ENCODE data around the gene TSPAN15.

DNA sequence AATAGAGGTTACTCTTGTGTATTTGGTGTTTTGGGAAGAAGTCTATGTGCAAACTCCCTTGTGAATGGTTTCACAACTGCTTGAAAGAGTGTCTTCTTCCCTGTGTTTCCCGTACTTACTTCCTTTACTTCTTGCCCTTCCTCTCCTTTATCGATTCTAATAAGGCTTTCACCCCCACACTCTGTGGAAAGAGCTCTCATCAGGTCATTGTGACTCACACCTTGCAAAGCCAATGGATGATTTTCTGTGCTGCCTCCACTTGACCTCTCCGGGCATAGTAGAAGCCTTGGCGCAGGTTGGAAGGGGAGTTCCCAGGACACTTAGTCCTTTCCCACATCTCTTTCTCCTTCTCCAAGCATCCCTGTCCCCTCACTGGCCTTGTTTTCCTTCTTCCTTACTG lies 6.2 kb upstream of the TSPAN15 start:
- TF ChIP-seq CTCF (IDR thresholded peaks at IDR 0.05; ENCODE audit: low read depth, low read length, poor library complexity, severe bottlenecking) (no peak), EZH2phosphoT487 (IDR thresholded peaks at IDR 0.05; ENCODE audit: borderline replicate concordance, low read length) (no peak)

Measured in DOHH2 (cell line).